IMR-90 (cell line): ENCODE data around the gene MARK2. TPM values are rescaled to one million over a fixed set of nuclear protein-coding genes. Genes with fewer than 3 reads are reported as not detected.

Source experiments
- ATAC-seq: fragments of 200-7000 bp; cut with Tn5 transposase; 2 replicates; pipeline ENCODE4 v1.9.1; 2020; ENCODE audit warnings: low read depth, mild to moderate bottlenecking, moderate library complexity
- BruUV-seq: library from RNA; stranded (reverse); fragments of 400-500 nt; replicated peaks from 2 replicates; lab custom pipeline; 2021; lab: Mats Ljungman, UMichigan
- CTCF ChIA-PET: fragments of 300-600 bp; formaldehyde crosslinking; extraction: SDS; loops from one replicate; lab custom pipeline; 2021; ENCODE audit warnings: antibody characterized with exemption; lab: Yijun Ruan, JAX
- POLR2A ChIA-PET: fragments of 300-600 bp; sonication (Branson Sonifier 250); formaldehyde crosslinking; loops from one replicate; lab custom pipeline; 2022; ENCODE audit warnings: antibody characterized with exemption; ENCODE audit not compliant: unreplicated experiment; lab: Charles Lee
- DNase-seq: peaks from one replicate; pipeline ENCODE4 v3.0.0; 2013
- H2AFZ ChIP-seq: replicated peaks from 2 replicates; pipeline ENCODE3; 2013; ENCODE audit warnings: low read length, mild to moderate bottlenecking; ENCODE audit not compliant: poor library complexity
- H2AK5ac ChIP-seq: 2 replicates; pipeline ENCODE4 v1.6.1; 2013; ENCODE audit warnings: low read depth, low read length, inconsistent platforms
- H2AK9ac ChIP-seq: replicated peaks from 2 replicates; pipeline ENCODE3; 2013; ENCODE audit warnings: mild to moderate bottlenecking, low read depth, low read length, moderate library complexity; ENCODE audit not compliant: poor library complexity
- H2BK120ac ChIP-seq: 2 replicates; pipeline ENCODE4 v1.6.1; 2013; ENCODE audit warnings: low read depth, low read length, inconsistent platforms
- H2BK15ac ChIP-seq: 3 replicates; pipeline ENCODE4 v1.6.1; 2013; ENCODE audit warnings: low read depth, low read length, inconsistent platforms
- H2BK20ac ChIP-seq: 2 replicates; pipeline ENCODE4 v1.6.1; 2013; ENCODE audit warnings: low read depth, mild to moderate bottlenecking, inconsistent platforms, low read length, moderate library complexity
- H2BK5ac ChIP-seq: 2 replicates; pipeline ENCODE4 v1.6.1; 2013; ENCODE audit warnings: mild to moderate bottlenecking, low read depth, low read length, inconsistent platforms; ENCODE audit not compliant: poor library complexity, severe bottlenecking
- H3K14ac ChIP-seq: replicated peaks from 2 replicates; pipeline ENCODE4 v1.6.1; 2013; ENCODE audit warnings: low read depth, low read length, inconsistent platforms
- H3K18ac ChIP-seq: 2 replicates; pipeline ENCODE4 v1.6.1; 2013; ENCODE audit warnings: low read depth, low read length, control low read depth
- H3K23ac ChIP-seq: 2 replicates; pipeline ENCODE4 v1.6.1; 2013; ENCODE audit warnings: low read depth, low read length, inconsistent platforms
- H3K27ac ChIP-seq: 2 replicates; pipeline ENCODE4 v1.5.1; 2013; ENCODE audit warnings: mild to moderate bottlenecking, control low read depth, low read length; ENCODE audit not compliant: insufficient read depth
- H3K27me3 ChIP-seq: 2 replicates; pipeline ENCODE4 v1.6.1; 2013; ENCODE audit warnings: low read length; ENCODE audit not compliant: control insufficient read depth, insufficient read depth
- H3K36me3 ChIP-seq: 2 replicates; pipeline ENCODE4 v1.6.1; 2013; ENCODE audit warnings: low read length, mixed read lengths; ENCODE audit not compliant: control insufficient read depth, insufficient read depth
- H3K4ac ChIP-seq: 2 replicates; pipeline ENCODE4 v1.6.1; 2013; ENCODE audit warnings: low read depth, low read length, inconsistent platforms
- H3K4me1 ChIP-seq: 2 replicates; pipeline ENCODE4 v1.6.1; 2013; ENCODE audit warnings: low read length, mixed read lengths; ENCODE audit not compliant: control insufficient read depth, insufficient read depth
- H3K4me2 ChIP-seq: 2 replicates; pipeline ENCODE4 v1.6.1; 2013; ENCODE audit warnings: low read depth, mild to moderate bottlenecking, control low read depth, low read length, moderate library complexity
- H3K4me3 ChIP-seq: 2 replicates; pipeline ENCODE4 v1.5.1; 2013; ENCODE audit warnings: low read depth, mild to moderate bottlenecking, control low read depth, low read length, moderate library complexity; ENCODE audit not compliant: insufficient read depth
- H3K56ac ChIP-seq: 2 replicates; pipeline ENCODE4 v1.6.1; 2013; ENCODE audit warnings: low read length, inconsistent platforms; ENCODE audit not compliant: insufficient read depth; ENCODE audit errors: extremely low read depth
- H3K79me1 ChIP-seq, 2 experiments: 2 replicates each; pipeline ENCODE4 v1.6.1; 2013; ENCODE audit warnings: low read length in 2 of 2, inconsistent platforms in 1 of 2, low read depth in 1 of 2
- H3K9ac ChIP-seq: 2 replicates; pipeline ENCODE4 v1.6.1; 2013; ENCODE audit warnings: low read depth, low read length, control low read depth
- H3K9me1 ChIP-seq: 2 replicates; pipeline ENCODE4 v1.6.1; 2013; ENCODE audit warnings: low read length, inconsistent platforms; ENCODE audit not compliant: insufficient read depth
- H3K9me3 ChIP-seq: 2 replicates; pipeline ENCODE4 v1.6.1; 2013; ENCODE audit warnings: low read length; ENCODE audit not compliant: control insufficient read depth, insufficient read depth
- H4K20me1 ChIP-seq: 2 replicates; pipeline ENCODE4 v1.6.1; 2013; ENCODE audit warnings: low read length, inconsistent platforms; ENCODE audit not compliant: insufficient read depth
- H4K5ac ChIP-seq: 2 replicates; pipeline ENCODE4 v1.6.1; 2013; ENCODE audit warnings: mild to moderate bottlenecking, low read depth, low read length, control low read depth
- H4K8ac ChIP-seq, 2 experiments: 2 replicates each; pipeline ENCODE4 v1.6.1; 2013; ENCODE audit warnings: low read depth in 2 of 2, low read length in 2 of 2, control low read depth in 1 of 2, inconsistent platforms in 1 of 2
- H4K91ac ChIP-seq: 2 replicates; pipeline ENCODE4 v1.6.1; 2013; ENCODE audit warnings: low read depth, low read length, inconsistent platforms; ENCODE audit not compliant: insufficient read depth
- BHLHE40 ChIP-seq: fragments of 150-350 bp; IDR thresholded peaks from 2 replicates; pipeline ENCODE4 v1.6.1; 2016; ENCODE audit warnings: mild to moderate bottlenecking, low read depth, low read length
- CEBPB ChIP-seq: IDR thresholded peaks from 2 replicates; pipeline ENCODE4 v1.6.1; 2012; ENCODE audit warnings: low read depth, low read length, improper control_type of control experiment
- CHD1 ChIP-seq: IDR thresholded peaks from 2 replicates; pipeline ENCODE4 v1.6.1; 2012; ENCODE audit warnings: low read depth, low read length, improper control_type of control experiment
- ELK1 ChIP-seq: fragments of 150-350 bp; IDR thresholded peaks from 2 replicates; pipeline ENCODE4 v1.6.1; 2016; ENCODE audit warnings: low read depth, mild to moderate bottlenecking, low read length, moderate library complexity, borderline replicate concordance
- FOS ChIP-seq: fragments of 150-350 bp; IDR thresholded peaks from 2 replicates; pipeline ENCODE4 v1.6.1; 2016; ENCODE audit warnings: low read depth, low read length
- MAFK ChIP-seq: IDR thresholded peaks from 2 replicates; pipeline ENCODE4 v1.6.1; 2012; ENCODE audit warnings: low read depth, low read length, improper control_type of control experiment
- MAZ ChIP-seq: IDR thresholded peaks from 2 replicates; pipeline ENCODE4 v1.6.1; 2012; ENCODE audit warnings: low read depth, mild to moderate bottlenecking, low read length, improper control_type of control experiment, moderate library complexity, borderline replicate concordance
- MXI1 ChIP-seq: IDR thresholded peaks from 2 replicates; pipeline ENCODE4 v1.6.1; 2012; ENCODE audit warnings: low read depth, mild to moderate bottlenecking, low read length, moderate library complexity, borderline replicate concordance
- NFE2L2 ChIP-seq: fragments of 150-350 bp; IDR thresholded peaks from 2 replicates; pipeline ENCODE4 v1.6.1; 2016; ENCODE audit warnings: low read depth, mild to moderate bottlenecking, low read length
- RAD21 ChIP-seq: IDR thresholded peaks from 2 replicates; pipeline ENCODE4 v1.6.1; 2012; ENCODE audit warnings: low read length, improper control_type of control experiment
- RCOR1 ChIP-seq: IDR thresholded peaks from 2 replicates; pipeline ENCODE4 v1.6.1; 2012; ENCODE audit warnings: mild to moderate bottlenecking, low read length, improper control_type of control experiment; ENCODE audit not compliant: insufficient replicate concordance
- RFX5 ChIP-seq: IDR thresholded peaks from 2 replicates; pipeline ENCODE4 v1.8.0; 2012; ENCODE audit warnings: low read depth, mild to moderate bottlenecking, low read length, moderate library complexity
- SMC3 ChIP-seq: fragments of 150-350 bp; IDR thresholded peaks from 2 replicates; pipeline ENCODE4 v1.6.1; 2016; ENCODE audit warnings: low read depth, mild to moderate bottlenecking, antibody characterized with exemption, low read length, moderate library complexity
- USF2 ChIP-seq: fragments of 150-350 bp; IDR thresholded peaks from 2 replicates; pipeline ENCODE4 v1.6.1; 2017; ENCODE audit warnings: mild to moderate bottlenecking, antibody characterized with exemption, low read length, low read depth
- WGBS, 2 experiments: methylation state at CpG; one replicate each; pipeline versions ENCODE4 v1.1.5 to v1.1.7; 2013; ENCODE audit warnings: missing lambda C conversion rate in 2 of 2; ENCODE audit not compliant: insufficient read length in 1 of 2; ENCODE audit errors: extremely low coverage in 2 of 2; 5-methylcytosine and 5-hydroxymethylcytosine counted together
- dilution Hi-C: fragments of 300-500 bp; cut with HindIII; formaldehyde crosslinking; loops from one replicate; pipeline ENCODE4 v1.14.3; 2018; ENCODE audit warnings: low sequenced_read_pairs; ENCODE audit not compliant: unreplicated experiment
- in situ Hi-C: fragments of 300-500 bp; cut with MboI; formaldehyde crosslinking; loops from 3 replicates; pipeline ENCODE4 v1.14.3; 2019; ENCODE audit warnings: low sequenced_read_pairs, inconsistent platforms, mixed read lengths
- intact Hi-C: fragments of 100-400 bp; cut with micrococcal nuclease; formaldehyde crosslinking; loops from 2 replicates; pipeline ENCODE4 v1.10.0; 2022
- polyA plus RNA-seq, 3 experiments: library from polyadenylated mRNA; depleted of rRNA; stranded (reverse); fragments of >200 nt; gene quantifications; 2 replicates each; pipeline ENCODE4 v1.2.3, GENCODE V29; 2012; ENCODE audit warnings: low replicate concordance in 1 of 3
- total RNA-seq: library from RNA; depleted of rRNA; stranded (reverse); fragments of >200 nt; gene quantifications from 2 replicates; pipeline ENCODE4 v1.2.3, GENCODE V29; 2012

MARK2 gene
- total and polyA plus RNA-seq, 2 of the 4 experiments (the other 2 are of a cell fraction) = 6.6 to 17.3 TPM

GRCh38 chr11:63909591-63910506 lies 70.9 kb downstream of the MARK2 start:
- Histone ChIP-seq H3K56ac (no peak overlapping the region), H3K4me3 (no peak overlapping the region), H4K8ac (no peak overlapping the region), H2BK20ac (no peak overlapping the region), H3K9me3 (no peaks in the 10 kb centered on the region), H2BK5ac (no peak overlapping the region), H3K9me1 (no peaks in the 10 kb centered on the region), H4K20me1 (no peaks in the 10 kb centered on the region; the same call in none of the 2 replicates), H3K79me1 (no peaks in the 10 kb centered on the region; a peak in 2 of 4 replicates), H3K18ac (no peak overlapping the region), H3K4me1 (no peaks in the 10 kb centered on the region), H2AK9ac (no peak overlapping the region), H3K14ac (no peak overlapping the region), H2AK5ac (no peak overlapping the region), H3K36me3 (peaks cover 35% of the 10 kb centered on the region), H4K5ac (no peak overlapping the region), H2BK120ac (no peak overlapping the region), H3K27me3 (no peaks in the 10 kb centered on the region), H2BK15ac (no peak overlapping the region), H3K4me2 (no peak overlapping the region), H3K27ac (no peak overlapping the region), H4K91ac (no peak overlapping the region), H3K4ac (no peak overlapping the region), H2AFZ (no peak overlapping the region), H3K9ac (no peak overlapping the region), H3K23ac (no peak overlapping the region)
- DNase-seq (no peak), ATAC-seq (no peak)
- CTCF ChIA-PET = interaction anchor here (0.6 kb wide), 1 partner anchor 350 kb away, joined by 3 read pairs; no protein-coding TSS in a partner anchor
- TF ChIP-seq RCOR1 (no peak), FOS (no peak), USF2 (no peak), RAD21 (no peak), MAZ (no peak), CHD1 (no peak), CEBPB (no peak), MAFK (no peak), BHLHE40 (no peak), SMC3 (no peak), MXI1 (no peak), ELK1 (no peak), RFX5 (no peak), NFE2L2 (no peak)
- dilution Hi-C loops (no loop called here), in situ Hi-C loops (no loop called here), intact Hi-C loops (no loop called here)
- POLR2A ChIA-PET = no interaction called here
- BruUV-seq = no TSS peak
- 60% methylated on average over 2 of the region's 24 CpGs; no CpG with 5 or more reads in 1 of the 2 experiments for WGBS, 2 experiments
